Stimulated activated CD8-positive, alpha-beta memory T cell treated with anti-CD3 and anti-CD28 coated beads, Interleukin-4, amount 100 ng/mL, for 48 hours (primary cell): Measurements from ENCODE around the gene GALNTL6.

Experiments used
- DNase-seq: peaks from one replicate; pipeline ENCODE4 v3.0.0-alpha.2; 2020

GALNTL6 gene

DNA sequence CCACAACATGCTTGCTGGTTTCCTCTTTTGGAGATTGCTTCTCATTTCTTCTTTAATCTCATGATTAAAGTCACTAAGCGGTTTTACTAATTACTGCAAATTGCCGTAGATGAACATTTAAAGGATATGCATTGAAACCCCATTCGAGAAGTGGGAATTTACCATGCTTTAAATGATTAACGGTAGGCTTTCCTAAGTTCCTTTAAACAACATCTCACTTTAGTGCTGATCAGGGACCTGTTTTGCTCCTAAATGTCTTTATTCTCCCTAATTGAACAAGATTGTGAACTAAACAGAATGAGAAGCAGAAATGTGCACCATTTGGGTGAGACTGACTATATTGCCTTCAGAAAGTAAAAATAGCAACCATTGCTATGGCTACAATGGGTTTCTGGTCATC lies 430.3 kb downstream of the GALNTL6 start:
- DNase-seq = no peak

DNA sequence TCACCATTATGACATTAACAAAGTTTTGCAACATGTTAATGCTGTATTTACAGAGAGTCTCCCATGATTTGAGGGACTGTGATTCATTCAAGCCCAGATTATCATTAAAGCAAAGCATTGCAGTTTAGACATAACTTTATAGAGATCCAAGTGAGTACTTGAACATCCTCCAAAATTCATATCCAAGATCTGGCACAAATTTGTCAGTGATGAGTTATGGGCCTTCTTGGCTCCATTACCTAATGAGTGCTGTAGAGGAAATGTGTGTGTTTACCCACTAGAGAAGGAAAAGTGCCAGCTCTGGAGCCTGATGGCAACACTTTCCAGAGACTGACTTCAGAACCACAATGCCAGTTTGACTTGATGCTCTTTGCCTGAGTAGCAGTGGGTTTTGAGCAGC lies 432.3 kb downstream of the GALNTL6 start:
- no peak for DNase-seq

GRCh38 chr4:172253409-172253808 lies 440.2 kb downstream of the GALNTL6 start:
- DNase-seq = no peak

DNA sequence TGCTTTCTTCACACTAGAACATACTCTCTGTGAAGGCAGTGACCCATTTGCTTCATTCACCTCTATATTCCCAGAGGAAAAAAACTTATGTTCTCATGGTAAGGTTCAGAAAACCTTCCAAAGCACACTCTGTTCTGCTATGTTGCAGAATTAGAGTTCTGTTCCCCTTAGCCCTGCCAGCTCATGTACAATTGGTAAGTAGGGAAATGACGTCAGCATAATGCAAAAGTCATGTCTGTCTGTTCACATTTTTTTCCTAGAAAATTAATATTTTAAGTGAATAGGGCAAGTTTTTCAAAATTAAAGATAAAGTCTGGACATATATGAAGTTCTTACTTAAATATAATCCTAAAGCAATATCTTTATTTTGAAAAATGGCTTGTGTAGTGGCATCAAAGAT lies 443.6 kb downstream of the GALNTL6 start:
- no peak for DNase-seq

DNA sequence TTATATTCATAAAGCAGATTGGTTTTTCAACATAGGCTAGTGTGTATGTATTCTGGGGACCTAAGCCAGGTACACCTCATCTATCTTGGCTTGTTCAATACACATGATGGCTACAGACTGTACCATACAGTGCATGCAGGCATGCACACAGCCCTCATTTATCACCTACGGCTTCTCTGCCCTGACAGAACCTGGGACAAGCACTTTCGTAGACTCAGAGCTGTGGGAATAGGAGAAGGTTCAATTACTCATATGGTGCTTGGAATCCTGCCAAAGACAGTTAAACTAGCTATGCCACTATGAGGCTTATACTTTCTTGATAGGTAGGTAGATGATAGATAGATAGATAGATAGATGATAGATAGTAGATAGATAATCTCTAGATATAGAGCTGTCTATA lies 457.2 kb downstream of the GALNTL6 start:
- no peak for DNase-seq

DNA sequence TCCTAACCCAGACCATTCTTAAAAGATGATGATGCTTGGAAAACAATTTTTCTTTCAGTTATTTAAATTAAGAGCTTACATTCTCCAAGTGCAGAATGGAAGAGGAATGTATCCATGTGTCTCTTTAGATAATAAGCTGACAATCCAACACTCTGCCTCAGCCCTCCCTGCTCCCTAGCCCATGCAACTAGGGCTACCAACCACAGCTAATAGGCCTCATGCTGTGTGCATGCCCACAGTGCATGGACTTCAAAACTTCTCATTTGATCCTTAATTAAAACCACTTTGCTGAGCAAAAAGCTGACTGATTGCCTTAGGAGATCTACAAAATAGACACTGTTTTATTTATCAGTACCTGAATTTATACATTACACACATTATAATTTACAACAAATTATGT lies 473.9 kb downstream of the GALNTL6 start:
- DNase-seq = no peak

DNA sequence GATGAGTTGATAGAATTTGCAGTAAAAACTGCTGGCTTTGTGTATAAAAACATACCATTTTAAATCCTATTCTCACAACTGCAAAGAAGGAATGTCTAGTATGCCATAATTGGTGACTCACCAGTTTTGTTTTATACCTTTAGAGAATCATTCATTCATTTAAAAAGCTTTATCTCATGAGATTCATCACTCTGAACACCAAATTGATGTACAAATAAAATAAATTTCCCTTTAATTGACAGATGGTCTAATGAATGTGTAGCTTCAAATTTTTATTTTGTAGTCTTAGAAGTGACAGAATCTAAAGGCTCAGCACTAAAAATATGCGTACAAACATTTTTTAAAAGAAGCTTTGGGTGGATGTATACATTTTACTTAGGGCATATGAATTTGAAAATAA lies 492.5 kb downstream of the GALNTL6 start:
- no peak for DNase-seq

GRCh38 chr4:172308078-172308477 lies 494.9 kb downstream of the GALNTL6 start:
- no peak for DNase-seq

GRCh38 chr4:172311682-172312081 lies 498.5 kb downstream of the GALNTL6 start:
- no peak for DNase-seq

DNA sequence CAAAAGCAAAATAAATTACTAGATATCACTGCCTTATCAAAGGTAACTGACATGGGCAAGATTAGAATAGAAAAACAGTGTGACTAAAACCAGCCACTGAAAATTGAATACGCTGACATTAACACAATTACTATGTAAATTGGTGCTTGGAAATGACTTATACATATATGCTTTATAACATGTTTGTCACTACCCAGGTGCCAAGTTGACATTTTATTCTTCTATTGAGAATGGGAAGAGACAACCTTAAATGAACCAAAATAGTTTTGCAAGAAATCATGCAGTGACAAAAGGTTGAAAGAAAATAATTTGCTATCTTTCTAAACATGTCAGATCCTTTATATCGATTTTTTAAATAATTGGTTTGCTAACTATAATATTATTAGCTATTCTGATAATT lies 510.1 kb downstream of the GALNTL6 start:
- DNase-seq = no peak

DNA sequence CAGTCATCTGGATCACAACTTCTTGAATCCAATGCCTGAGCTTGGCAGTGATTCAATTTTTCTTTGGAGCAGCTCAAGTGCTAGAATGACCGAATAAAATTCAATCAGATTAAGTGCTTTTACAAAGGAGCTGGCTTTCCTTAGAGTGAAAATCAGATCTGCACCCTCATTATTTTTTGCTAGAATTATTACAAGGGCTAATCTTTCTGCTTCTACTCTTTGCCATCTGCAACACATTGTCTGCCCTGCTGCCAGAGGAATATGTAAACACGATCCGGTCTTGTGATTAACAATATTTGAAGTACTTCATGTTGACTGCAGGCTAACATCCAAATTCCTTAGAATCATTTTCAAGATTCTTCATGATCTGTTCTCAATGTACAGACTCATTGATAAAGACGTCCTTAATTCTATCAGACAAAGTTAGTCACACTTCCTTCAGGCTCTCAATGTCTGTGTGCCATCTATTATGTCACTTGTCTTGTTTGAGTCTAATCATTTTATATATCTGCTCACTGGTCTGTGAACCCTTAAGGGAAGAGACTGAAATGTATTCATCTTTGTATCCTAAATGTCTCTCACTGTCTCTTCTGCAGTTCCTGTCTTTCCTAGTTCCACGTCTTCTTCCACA lies 531.2 kb downstream of the GALNTL6 start:
- DNase-seq = no peak

DNA sequence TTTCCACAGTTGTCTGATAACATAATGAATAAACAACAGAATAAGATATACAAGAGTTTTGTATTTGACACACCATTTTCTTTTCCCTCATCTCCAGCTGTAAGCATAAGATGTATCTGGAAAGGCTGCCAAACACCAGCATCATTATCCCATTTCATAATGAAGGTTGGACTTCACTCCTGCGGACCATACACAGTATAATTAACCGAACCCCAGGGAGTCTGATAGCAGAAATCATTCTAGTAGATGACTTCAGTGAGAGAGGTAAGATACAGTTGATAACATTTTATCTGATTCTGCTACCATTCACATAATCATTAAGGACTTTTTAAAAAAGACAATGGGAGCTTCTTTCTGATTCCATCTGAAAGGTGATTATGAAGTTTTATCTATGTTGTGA lies 535.2 kb downstream of the GALNTL6 start:
- DNase-seq = no peak

GRCh38 chr4:172352356-172352755 lies 539.2 kb downstream of the GALNTL6 start:
- DNase-seq = no peak

- no peak for DNase-seq
These were observed 542.8 kb downstream of the GALNTL6 start for GRCh38 chr4:172356016-172356415.

DNA sequence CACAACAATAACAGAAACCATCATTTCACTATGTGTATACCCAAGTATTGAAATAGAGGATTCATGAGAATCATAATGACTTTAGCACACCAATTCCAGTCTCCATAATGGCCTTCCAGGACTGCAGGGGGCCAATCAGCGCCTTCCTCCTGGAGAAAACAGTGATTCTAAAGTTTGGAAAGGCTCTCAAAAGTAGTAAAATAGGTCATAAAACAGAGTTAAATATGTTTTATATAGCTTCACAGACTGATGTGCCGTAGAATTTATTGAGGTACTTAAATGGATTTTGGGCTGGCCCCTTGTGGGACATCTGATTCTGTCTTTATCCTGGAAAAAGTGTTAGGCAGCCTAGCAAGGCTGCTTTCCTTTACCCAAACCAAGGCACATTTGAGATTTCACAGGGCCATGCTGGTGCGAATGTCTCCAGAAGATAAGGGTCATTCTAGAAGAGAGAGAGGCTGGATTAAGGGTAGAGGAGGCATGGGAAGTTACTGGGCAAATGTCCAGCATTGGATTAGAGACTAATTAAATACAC lies 543.9 kb downstream of the GALNTL6 start:
- DNase-seq = no peak

GRCh38 chr4:172362569-172362968 lies 549.4 kb downstream of the GALNTL6 start:
- no peak for DNase-seq

- no peak for DNase-seq
These were observed 556.3 kb downstream of the GALNTL6 start for GRCh38 chr4:172369471-172369959.

GRCh38 chr4:172377486-172378140 lies 564.4 kb downstream of the GALNTL6 start:
- no peak for DNase-seq

DNA sequence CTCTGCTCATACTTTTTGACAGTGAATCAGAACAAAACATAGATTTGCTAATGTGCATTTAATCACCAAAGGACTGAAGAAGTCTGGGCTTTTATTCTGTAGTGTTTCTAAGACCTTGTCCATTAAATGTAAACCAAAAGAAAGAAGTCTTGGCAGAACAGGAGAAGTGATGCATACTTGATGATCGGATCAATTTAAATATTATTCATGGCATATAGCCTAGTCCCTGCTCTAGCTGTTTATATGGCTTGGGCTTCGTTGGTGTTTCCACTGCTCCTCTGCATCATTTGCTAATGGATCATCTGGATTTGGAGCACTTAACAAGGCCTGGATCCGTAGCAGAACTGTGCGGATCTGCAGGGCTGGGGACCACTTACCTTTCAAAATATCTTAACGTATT lies 566.6 kb downstream of the GALNTL6 start:
- no peak for DNase-seq

- DNase-seq = no peak
These were observed 577.1 kb downstream of the GALNTL6 start for GRCh38 chr4:172390331-172390730.

DNA sequence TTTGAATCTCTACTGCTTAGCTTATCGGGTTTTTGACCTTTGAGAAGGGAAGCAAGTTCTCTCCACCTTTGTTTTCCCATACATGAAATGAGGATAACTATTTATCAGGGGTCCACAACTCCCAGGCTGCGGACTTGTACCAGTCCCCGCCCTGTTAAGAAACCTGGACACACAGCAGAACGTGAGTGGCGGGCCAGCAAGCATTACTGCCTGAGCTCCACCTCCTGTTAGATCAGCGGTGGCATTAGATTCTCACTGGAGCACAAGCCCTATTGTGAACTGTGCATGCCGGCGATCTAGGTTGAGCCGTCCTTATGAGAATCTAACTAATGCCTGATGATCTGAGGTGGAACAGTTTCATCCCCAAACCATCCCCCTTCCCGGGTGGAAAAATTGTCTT lies 579.5 kb downstream of the GALNTL6 start:
- no peak for DNase-seq

DNA sequence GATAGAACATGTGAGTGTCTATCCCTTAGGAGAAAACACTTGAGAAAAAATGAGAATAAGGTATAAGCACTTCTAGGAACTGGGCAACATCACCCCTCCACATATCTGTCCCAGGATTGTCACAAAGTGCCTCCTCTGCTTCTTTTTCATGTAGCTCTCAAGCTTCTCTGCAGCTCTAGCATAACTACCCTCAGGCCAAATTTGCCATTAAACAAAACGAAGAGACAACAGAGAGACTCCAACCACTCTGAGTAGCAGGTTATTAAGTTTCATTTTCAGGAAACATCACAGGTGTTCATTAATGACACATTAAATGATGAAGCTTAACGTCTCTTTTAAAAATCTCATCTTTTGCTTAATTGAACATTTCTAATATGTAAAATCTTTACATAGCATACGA lies 580.0 kb downstream of the GALNTL6 start:
- no peak for DNase-seq

DNA sequence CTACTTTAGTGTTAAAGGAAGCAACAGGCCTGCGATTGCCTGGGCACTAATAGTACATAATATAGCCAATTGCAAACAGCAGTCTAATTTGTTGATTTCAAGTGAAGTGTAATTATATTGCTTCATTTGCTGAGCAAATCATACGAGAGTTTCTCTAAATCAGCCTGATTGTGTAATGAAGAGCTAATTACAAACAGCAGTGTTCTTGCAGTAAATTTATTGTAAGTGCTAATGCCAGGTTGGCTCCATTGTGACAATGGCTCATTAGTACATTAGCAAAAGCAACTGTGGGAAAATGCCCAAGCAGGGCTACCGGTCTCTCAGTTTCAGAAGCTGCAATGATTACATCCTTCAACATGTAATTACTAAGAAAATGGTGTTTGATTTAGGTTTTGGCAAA lies 591.5 kb downstream of the GALNTL6 start:
- DNase-seq = no peak

- DNase-seq = no peak
These were observed 597.2 kb downstream of the GALNTL6 start for GRCh38 chr4:172410363-172410762.

- DNase-seq = no peak
These were observed 597.9 kb downstream of the GALNTL6 start for GRCh38 chr4:172411149-172411548.
